IMR-90 (cell line): ENCODE data around the gene MAFG. TPM values are rescaled to one million over a fixed set of nuclear protein-coding genes. Genes with fewer than 3 reads are reported as not detected.

Experiments
- CHD1 ChIP-seq: IDR thresholded peaks from 2 replicates; pipeline ENCODE4 v1.6.1; 2012; ENCODE audit warnings: low read depth, low read length, improper control_type of control experiment
- FOS ChIP-seq: fragments of 150-350 bp; IDR thresholded peaks from 2 replicates; pipeline ENCODE4 v1.6.1; 2016; ENCODE audit warnings: low read depth, low read length
- MXI1 ChIP-seq: IDR thresholded peaks from 2 replicates; pipeline ENCODE4 v1.6.1; 2012; ENCODE audit warnings: low read depth, mild to moderate bottlenecking, low read length, moderate library complexity, borderline replicate concordance
- RCOR1 ChIP-seq: IDR thresholded peaks from 2 replicates; pipeline ENCODE4 v1.6.1; 2012; ENCODE audit warnings: mild to moderate bottlenecking, low read length, improper control_type of control experiment; ENCODE audit not compliant: insufficient replicate concordance
- RFX5 ChIP-seq: IDR thresholded peaks from 2 replicates; pipeline ENCODE4 v1.8.0; 2012; ENCODE audit warnings: low read depth, mild to moderate bottlenecking, low read length, moderate library complexity
- USF2 ChIP-seq: fragments of 150-350 bp; IDR thresholded peaks from 2 replicates; pipeline ENCODE4 v1.6.1; 2017; ENCODE audit warnings: mild to moderate bottlenecking, antibody characterized with exemption, low read length, low read depth
- polyA plus RNA-seq, 3 experiments: library from polyadenylated mRNA; depleted of rRNA; stranded (reverse); fragments of >200 nt; gene quantifications; 2 replicates each; pipeline ENCODE4 v1.2.3, GENCODE V29; 2012; ENCODE audit warnings: low replicate concordance in 1 of 3
- total RNA-seq: library from RNA; depleted of rRNA; stranded (reverse); fragments of >200 nt; gene quantifications from 2 replicates; pipeline ENCODE4 v1.2.3, GENCODE V29; 2012

MAFG gene
- total and polyA plus RNA-seq, 2 of the 4 experiments (the other 2 are of a cell fraction), result 6.1 to 15.4 TPM

DNA sequence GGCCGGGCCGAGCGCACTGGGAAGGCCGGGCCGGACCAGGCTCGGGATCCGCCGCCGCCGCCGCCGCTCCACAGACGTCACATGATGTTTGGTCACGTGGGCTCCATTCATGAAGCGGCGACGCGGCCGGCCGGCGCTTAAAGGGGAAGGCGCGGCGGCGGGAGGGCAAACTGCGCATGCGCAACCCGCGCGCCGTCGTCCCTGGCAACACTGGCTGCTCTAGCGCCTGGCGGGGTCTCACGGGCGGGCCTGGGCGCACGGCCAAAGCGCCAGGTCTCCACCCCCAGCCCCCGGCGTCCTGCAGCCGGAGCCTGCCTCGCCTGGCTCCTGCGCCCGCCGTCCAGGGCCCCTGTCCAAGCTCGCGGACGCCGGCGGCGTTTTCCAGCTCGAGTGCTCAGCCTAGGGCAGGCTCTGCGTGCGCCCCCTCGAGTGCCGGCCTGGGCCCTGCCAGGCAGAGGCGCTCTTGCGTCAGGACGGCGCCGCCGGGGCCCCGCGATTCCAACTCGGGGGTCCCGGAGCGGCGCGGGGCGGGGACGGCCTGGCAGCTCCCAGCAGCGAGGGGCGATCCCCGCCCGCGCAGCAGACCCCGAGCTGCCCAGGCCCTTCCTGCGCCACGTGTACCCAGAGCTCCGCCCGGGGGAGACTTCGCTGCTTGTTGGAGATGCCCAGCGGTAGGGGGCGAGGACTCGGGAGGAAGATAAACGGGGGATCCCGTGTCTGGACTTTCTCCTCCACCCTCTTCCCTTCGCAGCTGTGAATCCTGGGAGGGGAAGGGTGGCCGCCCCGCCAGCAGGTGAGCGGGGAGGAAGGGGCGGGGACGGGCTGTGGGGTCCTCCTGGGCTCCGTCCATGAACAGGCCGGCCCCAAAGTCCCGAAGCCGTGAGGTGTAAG, at the start of gene MAFG (continued):
- TF ChIP-seq USF2 (peak; percentile 99), RFX5 (no peak), CHD1 (no peak), FOS (0 out of 2 replicates have a peak, but pooled peaks have one; percentile 23), MXI1 (peak; percentile 40; the same call in 1 of the 2 replicates), RCOR1 (no peak)
